Raji (cell line): Measurements from ENCODE around the gene PCDHGA1.
"Not testable (repeated sequence)": the region's sequence is repeated elsewhere in the genome, so short reads cannot be mapped to it uniquely, and the experiment has no call there.

Experiments used
- POLR2A ChIP-seq: IDR thresholded peaks from 2 replicates; pipeline ENCODE4 v1.6.1; 2011; ENCODE audit warnings: low read depth, low read length, control low read depth; ENCODE audit not compliant: insufficient read depth

PCDHGA1 gene

DNA sequence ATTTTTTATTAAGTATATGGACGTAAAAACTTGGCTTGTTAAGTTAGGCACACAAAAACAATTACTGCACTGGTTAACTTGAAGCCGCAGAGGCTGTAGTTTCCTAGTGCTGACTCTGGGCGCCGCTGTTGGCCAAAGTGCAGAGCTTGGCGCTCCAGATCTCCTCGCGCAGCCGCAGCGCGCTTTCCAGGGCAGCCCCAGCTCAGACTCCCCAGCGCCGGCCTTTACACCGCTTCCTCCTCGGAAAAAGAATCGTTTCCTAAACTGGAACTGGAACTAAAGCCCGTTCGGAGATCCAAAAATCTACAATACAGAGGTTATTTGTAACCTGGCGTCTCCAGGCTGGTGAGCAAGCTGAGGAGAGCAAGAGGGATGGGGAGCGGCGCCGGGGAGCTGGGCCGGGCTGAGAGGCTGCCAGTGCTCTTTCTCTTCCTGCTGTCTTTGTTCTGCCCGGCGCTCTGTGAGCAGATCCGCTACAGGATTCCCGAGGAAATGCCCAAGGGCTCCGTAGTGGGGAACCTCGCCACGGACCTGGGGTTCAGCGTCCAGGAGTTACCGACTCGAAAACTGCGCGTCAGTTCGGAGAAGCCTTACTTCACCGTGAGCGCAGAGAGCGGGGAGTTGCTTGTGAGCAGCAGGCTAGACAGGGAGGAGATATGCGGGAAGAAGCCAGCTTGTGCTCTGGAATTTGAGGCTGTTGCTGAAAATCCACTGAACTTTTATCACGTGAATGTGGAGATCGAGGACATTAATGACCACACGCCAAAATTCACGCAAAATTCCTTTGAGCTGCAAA is 67.6 kb downstream of the PCDHGA1 start, which contains the start of gene PCDHGB5:
Gene PCDHGB5 (plus strand): TSS at position 192 of the 796 bp plus-strand sequence. CDS start 181 bp downstream, at position 373.
- not testable (repeated sequence) for TF ChIP-seq POLR2A

- no peak for TF ChIP-seq POLR2A
Measured at GRCh38 chr5:141398608-141399007, 68.3 kb downstream of the PCDHGA1 start.

DNA sequence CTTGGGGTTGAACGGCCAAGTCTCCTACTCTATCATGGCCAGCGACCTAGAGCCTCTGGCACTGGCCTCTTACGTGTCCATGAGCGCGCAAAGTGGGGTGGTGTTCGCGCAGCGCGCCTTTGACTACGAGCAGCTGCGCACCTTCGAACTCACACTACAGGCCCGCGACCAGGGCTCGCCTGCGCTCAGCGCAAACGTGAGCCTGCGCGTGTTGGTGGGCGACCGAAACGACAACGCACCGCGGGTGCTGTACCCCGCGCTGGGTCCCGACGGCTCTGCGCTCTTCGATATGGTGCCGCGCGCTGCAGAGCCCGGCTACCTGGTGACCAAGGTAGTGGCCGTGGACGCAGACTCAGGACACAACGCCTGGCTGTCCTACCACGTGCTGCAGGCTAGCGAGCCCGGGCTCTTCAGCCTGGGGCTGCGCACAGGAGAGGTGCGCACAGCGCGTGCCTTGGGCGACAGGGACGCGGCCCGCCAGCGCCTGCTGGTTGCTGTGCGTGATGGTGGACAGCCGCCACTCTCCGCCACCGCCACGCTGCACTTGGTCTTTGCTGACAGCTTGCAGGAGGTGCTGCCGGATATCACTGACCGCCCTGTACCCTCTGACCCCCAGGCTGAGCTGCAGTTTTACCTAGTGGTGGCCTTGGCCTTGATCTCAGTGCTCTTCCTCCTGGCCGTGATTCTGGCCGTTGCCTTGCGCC is 69.4 kb downstream of the PCDHGA1 start:
- TF ChIP-seq POLR2A: no peak

DNA sequence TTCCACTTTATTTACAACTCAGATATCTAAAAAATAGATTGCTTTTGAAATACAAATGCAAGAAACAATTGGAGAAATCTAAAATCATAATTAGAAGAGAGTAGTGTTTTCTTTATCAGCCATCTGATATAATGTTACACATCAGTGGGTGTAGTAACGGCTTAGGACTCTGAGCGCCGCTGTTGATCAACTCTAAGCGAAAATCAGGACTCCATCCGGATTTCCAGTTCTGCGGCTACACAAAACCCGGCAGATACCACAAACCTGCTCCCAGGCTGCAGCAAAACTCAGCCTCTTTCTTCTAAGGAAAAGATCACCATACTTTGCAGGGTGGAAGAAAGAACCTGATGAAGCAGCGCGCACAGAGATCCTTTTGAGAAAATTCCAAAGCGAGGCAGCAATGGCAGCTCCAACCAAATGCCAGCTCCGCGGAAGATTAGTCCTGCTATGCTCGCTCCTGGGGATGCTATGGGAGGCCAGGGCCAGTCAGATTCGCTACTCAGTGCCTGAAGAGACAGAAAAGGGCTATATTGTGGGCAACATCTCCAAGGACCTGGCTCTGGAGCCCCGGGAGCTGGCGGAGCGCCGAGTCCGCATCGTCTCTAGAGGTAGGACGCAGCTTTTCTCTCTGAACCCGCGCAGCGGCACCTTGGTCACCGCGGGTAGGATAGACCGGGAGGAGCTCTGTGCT is 72.4 kb downstream of the PCDHGA1 start, which contains the start of gene PCDHGA9:
Gene PCDHGA9 (plus strand): TSS at position 226 of the 691 bp plus-strand sequence. CDS start 175 bp downstream, at position 401.
- TF ChIP-seq POLR2A: no peak

GRCh38 chr5:141403387-141403786 is 73.1 kb downstream of the PCDHGA1 start:
- TF ChIP-seq POLR2A: no peak

DNA sequence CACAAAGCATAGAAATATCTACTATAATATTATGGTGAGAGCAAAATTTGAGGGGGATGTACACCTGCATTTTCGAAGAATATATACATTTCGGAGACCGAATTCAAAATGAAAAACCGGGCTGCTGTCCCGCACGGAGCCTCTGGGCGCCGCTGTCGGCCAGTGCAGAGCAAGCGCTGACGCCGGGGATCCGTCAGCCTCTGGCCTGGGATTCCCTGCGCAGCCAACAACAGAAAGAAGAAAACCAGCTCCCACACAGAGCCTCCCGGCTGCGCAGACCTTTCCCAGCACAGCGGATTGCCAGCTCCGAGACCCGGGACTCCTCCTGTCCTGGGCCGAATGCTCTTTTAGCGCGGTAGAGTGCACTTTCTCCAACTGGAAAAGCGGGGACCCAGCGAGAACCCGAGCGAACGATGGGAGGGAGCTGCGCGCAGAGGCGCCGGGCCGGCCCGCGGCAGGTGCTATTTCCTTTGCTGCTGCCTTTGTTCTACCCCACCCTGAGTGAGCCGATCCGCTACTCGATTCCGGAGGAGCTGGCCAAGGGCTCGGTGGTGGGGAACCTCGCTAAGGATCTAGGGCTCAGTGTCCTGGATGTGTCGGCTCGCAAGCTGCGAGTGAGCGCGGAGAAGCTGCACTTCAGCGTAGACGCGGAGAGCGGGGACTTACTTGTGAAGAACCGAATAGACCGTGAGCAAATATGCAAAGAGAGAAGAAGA is 77.6 kb downstream of the PCDHGA1 start, which contains the start of gene PCDHGB6:
Gene PCDHGB6 (plus strand): TSS at position 232 of the 716 bp plus-strand sequence. CDS start 182 bp downstream, at position 414.
- not testable (repeated sequence) for TF ChIP-seq POLR2A

DNA sequence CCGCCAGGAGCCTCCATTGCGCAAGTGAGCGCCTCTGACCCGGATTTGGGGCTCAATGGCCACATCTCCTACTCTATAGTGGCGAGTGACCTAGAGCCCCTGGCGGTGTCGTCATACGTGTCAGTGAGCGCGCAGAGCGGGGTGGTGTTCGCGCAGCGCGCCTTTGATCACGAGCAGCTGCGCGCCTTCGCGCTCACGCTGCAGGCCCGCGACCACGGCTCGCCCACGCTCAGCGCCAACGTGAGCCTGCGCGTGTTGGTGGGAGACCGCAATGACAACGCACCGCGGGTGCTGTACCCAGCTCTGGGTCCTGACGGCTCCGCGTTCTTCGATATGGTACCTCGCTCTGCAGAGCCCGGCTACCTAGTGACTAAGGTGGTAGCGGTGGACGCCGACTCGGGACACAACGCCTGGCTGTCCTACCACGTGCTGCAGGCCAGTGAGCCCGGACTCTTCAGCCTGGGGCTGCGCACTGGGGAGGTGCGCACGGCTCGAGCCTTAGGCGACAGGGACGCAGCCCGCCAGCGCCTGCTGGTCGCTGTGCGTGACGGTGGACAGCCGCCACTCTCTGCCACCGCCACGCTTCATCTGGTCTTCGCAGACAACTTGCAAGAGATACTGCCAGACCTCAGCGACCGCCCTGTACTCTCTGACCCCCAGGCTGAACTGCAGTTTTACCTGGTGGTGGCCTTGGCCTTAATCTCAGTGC is 79.4 kb downstream of the PCDHGA1 start:
- TF ChIP-seq POLR2A: no peak

DNA sequence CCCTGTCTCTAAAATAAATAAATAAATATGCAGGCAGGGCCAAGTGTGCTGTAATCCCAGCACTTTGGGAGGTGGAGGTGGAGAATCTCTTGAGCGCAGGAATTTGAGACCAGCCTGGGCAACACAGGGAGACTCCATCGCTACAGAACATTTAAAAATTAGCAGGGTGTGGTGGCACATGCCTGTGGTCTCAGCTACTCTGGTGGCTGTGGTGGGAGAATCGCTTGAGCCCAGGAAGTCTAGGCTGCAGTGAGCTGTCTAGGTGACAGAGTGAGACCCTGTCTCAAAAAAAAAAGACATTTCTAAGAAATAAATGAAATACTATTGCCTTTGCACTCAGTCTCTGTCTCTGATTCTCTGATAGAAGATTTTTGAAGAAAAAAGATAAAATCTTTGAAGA is 81.3 kb downstream of the PCDHGA1 start:
- no peak for TF ChIP-seq POLR2A

GRCh38 chr5:141412854-141413539 is 82.7 kb downstream of the PCDHGA1 start, which contains the start of gene PCDHGA10:
Gene PCDHGA10 (plus strand): TSS chr5:141412987. CDS start chr5:141413176, 189 bp downstream.
- TF ChIP-seq POLR2A: no peak

DNA sequence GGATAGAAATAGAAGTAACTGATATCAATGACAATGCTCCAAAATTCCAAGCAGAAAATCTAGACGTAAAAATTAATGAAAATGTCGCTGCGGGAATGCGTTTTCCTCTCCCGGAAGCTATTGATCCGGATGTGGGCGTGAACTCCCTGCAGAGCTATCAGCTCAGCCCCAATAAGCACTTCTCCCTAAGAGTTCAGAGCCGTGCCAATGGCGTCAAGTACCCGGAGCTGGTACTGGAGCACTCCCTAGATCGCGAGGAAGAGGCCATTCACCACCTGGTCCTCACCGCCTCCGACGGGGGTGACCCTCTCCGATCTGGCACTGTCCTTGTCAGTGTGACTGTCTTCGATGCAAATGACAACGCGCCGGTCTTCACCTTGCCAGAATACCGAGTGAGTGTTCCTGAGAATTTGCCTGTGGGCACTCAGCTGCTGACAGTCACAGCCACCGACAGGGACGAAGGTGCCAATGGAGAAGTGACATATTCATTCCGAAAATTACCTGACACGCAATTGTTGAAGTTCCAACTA is 83.3 kb downstream of the PCDHGA1 start:
- TF ChIP-seq POLR2A: no peak

DNA sequence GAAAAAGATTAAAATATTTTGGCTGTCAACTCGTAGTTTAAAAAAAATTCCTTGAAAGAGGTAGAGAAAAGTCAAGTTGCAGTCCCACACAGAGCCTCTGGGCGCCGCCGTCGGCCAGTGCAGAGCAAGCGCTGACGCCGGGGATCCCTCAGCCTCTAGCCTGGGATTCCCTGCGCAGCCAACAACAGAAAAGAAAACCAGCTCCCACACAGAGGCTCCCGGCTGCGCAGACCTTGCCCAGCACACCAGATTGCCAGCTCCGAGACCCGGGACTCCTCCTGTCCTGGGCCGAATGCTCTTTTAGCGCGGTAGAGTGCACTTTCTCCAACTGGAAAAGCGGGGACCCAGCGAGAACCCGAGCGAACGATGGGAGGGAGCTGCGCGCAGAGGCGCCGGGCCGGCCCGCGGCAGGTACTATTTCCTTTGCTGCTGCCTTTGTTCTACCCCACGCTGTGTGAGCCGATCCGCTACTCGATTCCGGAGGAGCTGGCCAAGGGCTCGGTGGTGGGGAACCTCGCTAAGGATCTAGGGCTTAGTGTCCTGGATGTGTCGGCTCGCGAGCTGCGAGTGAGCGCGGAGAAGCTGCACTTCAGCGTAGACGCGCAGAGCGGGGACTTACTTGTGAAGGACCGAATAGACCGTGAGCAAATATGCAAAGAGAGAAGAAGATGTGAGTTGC is 87.3 kb downstream of the PCDHGA1 start, which contains the start of gene PCDHGB7:
Gene PCDHGB7 (plus strand): TSS at position 184 of the 679 bp plus-strand sequence. CDS start 183 bp downstream, at position 367.
- not testable (repeated sequence) for TF ChIP-seq POLR2A

- TF ChIP-seq POLR2A: no peak
Measured at GRCh38 chr5:141419074-141419880, 89.0 kb downstream of the PCDHGA1 start.
